Left ventricle myocardium inferior (tissue), 1 donor: ENCODE measurements around the gene MRPS23. TPM values are rescaled to one million over a fixed set of nuclear protein-coding genes. Genes with fewer than 3 reads are reported as not detected.

Experiments used
- DNase-seq: peaks from one replicate; pipeline ENCODE4 v3.0.0-alpha.2; 2020
- H3K27ac ChIP-seq: fragments of 200-600 bp; replicated peaks from 2 replicates; pipeline ENCODE4 v1.8.0; 2021
- H3K27me3 ChIP-seq: fragments of 200-600 bp; 2 replicates; pipeline ENCODE4 v1.8.0; 2021; ENCODE audit warnings: low read depth
- H3K36me3 ChIP-seq: fragments of 200-600 bp; 2 replicates; pipeline ENCODE4 v1.8.0; 2021
- H3K4me1 ChIP-seq: fragments of 200-600 bp; 2 replicates; pipeline ENCODE4 v1.8.0; 2021
- H3K4me3 ChIP-seq: fragments of 200-600 bp; 2 replicates; pipeline ENCODE4 v1.8.0; 2021; ENCODE audit warnings: mild to moderate bottlenecking, moderate library complexity
- H3K9me3 ChIP-seq: fragments of 200-600 bp; replicated peaks from 2 replicates; pipeline ENCODE4 v1.8.0; 2021
- CTCF ChIP-seq: fragments of 200-600 bp; IDR thresholded peaks from 2 replicates; pipeline ENCODE4 v1.8.0; 2021; ENCODE audit warnings: antibody characterized with exemption, mild to moderate bottlenecking, borderline replicate concordance
- intact Hi-C: fragments of 100-400 bp; cut with micrococcal nuclease; formaldehyde crosslinking; loops from one replicate; pipeline ENCODE4 v1.11.0; 2022
- long read RNA-seq: library from polyadenylated mRNA; unstranded; transcript quantifications from one replicate; pipeline ENCODE4 v2.0.0, GENCODE V29; 2021
- total RNA-seq: library from RNA; stranded (reverse); fragmentation: NEBNext Ultra II Directional; extraction: Animal tissue kit (Norgen Biotek cat#: 25700); gene quantifications from one replicate; pipeline ENCODE4 v1.2.1, GENCODE V29; 2021
- donor health status: DM: no; HTN: yes; CAD: no; lungs with severe emphysema.

Gene MRPS23
- total RNA-seq: 89.4 TPM
- long read RNA-seq, full-length matches to known transcripts: 54 of 69 reads
- long read RNA-seq, partial matches to known transcripts: 9 of 69 reads
- long read RNA-seq, other reads (novel, unspliced or antisense): 6 of 69 reads

- peak; percentile 97 for DNase-seq
- H3K27ac ChIP-seq: peak within 1 kb of the TSS; percentile 97
Measured at GRCh38 chr17:57849874-57850754, at the start of gene MRPS23. Gene MRPS23, minus strand, starts transcription at chr17:57850044. Its CDS starts 34 bp downstream, at chr17:57850010.

GRCh38 chr17:57899391-57899790, 49.5 kb upstream of the MRPS23 start:
- TF ChIP-seq CTCF: no peak
- Histone ChIP-seq H3K4me1 (peaks cover 100% of the 10 kb centered on the region), H3K27me3 (no peaks in the 10 kb centered on the region), H3K27ac (peak overlapping the region; percentile 99), H3K9me3 (no peaks in the 10 kb centered on the region), H3K4me3 (peak overlapping the region; percentile 11), H3K36me3 (no peaks in the 10 kb centered on the region)
- intact Hi-C loops: no loop called here
- no peak for DNase-seq

More at GRCh38 chr17:57849874-57850754, at the start of gene MRPS23:
- Histone ChIP-seq H3K4me1 (peaks cover 79% of the 10 kb centered on the region), H3K36me3 (peaks cover 24% of the 10 kb centered on the region), H3K9me3 (no peaks in the 10 kb centered on the region), H3K4me3 (peak within 1 kb of the TSS; percentile 99), H3K27me3 (no peaks in the 10 kb centered on the region)
- intact Hi-C loops: loop anchor here (10.0 kb wide), 1 partner anchor 265 kb away; no protein-coding TSS in a partner anchor
- no peak for TF ChIP-seq CTCF

GRCh38 chr17:57898487-57899311, 48.9 kb upstream of the MRPS23 start:
- Histone ChIP-seq H3K27me3 (no peaks in the 10 kb centered on the region), H3K36me3 (no peaks in the 10 kb centered on the region), H3K4me3 (peak overlapping the region; percentile 11), H3K4me1 (peaks cover 100% of the 10 kb centered on the region), H3K9me3 (no peaks in the 10 kb centered on the region), H3K27ac (peak overlapping the region; percentile 99)
- intact Hi-C loops: no loop called here
- DNase-seq: peak; percentile 85
- no peak for TF ChIP-seq CTCF

GRCh38 chr17:57895382-57896060, 45.7 kb upstream of the MRPS23 start:
- Histone ChIP-seq H3K36me3 (no peaks in the 10 kb centered on the region), H3K27me3 (no peaks in the 10 kb centered on the region), H3K27ac (peak overlapping the region; percentile 99), H3K4me1 (peaks cover 100% of the 10 kb centered on the region), H3K4me3 (no peak overlapping the region), H3K9me3 (no peaks in the 10 kb centered on the region)
- intact Hi-C loops: no loop called here
- DNase-seq: peak; percentile 72
- no peak for TF ChIP-seq CTCF

GRCh38 chr17:57894848-57895247, 45.0 kb upstream of the MRPS23 start:
- TF ChIP-seq CTCF: no peak
- H3K4me3 ChIP-seq: no peak overlapping the region

More at GRCh38 chr17:57894848-57895247, 45.0 kb upstream of the MRPS23 start:
- H3K27me3 ChIP-seq: no peaks in the 10 kb centered on the region
- intact Hi-C loops: no loop called here
- H3K9me3 ChIP-seq: no peaks in the 10 kb centered on the region
- DNase-seq: no peak
- H3K27ac ChIP-seq: peak overlapping the region; percentile 99
- H3K4me1 ChIP-seq: peaks cover 100% of the 10 kb centered on the region
- no peaks in the 10 kb centered on the region for H3K36me3 ChIP-seq
